ENCODE results near the gene CCL1.
"Not testable (repeated sequence)": the region's sequence is repeated elsewhere in the genome, so short reads cannot be mapped to it uniquely, and the experiment has no call there.

CCL1 gene

GRCh38 chr17:34357398-34357797, 5.6 kb downstream of the CCL1 start:
- DNase-seq, result no peak

DNA sequence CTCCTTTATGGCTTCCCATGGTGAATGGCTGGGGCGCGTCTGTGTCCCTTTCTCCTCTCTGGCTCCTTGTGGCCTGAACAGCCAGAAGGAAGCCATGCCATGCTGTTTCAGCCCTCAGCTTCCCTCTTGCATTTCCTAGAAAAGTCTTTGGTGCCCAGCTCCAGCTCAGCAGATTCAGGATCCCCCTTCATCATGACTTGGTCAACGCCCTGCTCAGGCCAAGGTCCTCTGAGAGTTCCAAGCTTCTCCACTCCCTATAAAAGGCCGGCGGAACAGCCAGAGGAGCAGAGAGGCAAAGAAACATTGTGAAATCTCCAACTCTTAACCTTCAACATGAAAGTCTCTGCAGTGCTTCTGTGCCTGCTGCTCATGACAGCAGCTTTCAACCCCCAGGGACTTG, 6.8 kb downstream of the CCL1 start, which contains the start of gene CCL13:
CCL13 (plus strand) TSS at position 287 of the 400 bp plus-strand sequence; CDS start at position 334, 47 bp downstream.
- DNase-seq, result no peak

GRCh38 chr17:34354637-34355036, 8.4 kb downstream of the CCL1 start:
- DNase-seq, result no peak

DNA sequence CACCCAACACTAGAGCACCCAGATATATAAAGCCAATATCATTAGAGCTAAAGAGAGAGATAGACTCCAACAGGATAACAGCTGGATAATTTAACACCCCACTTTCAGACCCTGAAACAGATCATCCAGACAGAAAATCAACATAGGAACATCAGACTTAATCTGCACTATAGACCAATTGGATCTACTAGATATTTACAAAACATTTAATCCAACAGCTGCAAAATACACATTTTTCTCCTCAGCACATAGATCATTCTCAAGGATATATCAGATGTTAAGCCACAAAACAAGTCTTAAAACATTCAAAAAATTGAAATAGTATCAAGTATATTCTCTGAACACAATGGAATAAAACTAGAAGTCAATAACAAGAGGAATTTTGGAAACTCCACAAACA, 10.8 kb downstream of the CCL1 start:
- no peak for DNase-seq

DNA sequence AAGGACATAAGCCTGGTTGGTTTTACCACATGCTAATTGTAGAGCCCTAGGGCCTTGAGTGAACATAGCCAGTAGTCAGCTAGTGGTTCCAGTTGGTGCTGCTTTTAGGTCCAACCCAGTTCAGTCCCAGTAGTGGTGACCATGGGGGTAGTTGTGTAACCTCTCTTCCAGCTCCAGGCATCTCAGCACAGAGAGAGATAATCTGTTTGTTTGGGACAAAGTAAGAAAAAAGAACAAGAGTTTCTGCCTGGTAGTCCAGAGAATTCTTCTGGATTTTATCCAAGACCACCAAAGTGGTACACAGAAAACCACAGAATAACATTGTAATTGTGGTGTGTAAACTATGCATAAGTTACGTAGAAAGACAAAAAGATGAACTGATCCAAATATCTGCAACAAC, 11.9 kb downstream of the CCL1 start:
- DNase-seq, result no peak

DNA sequence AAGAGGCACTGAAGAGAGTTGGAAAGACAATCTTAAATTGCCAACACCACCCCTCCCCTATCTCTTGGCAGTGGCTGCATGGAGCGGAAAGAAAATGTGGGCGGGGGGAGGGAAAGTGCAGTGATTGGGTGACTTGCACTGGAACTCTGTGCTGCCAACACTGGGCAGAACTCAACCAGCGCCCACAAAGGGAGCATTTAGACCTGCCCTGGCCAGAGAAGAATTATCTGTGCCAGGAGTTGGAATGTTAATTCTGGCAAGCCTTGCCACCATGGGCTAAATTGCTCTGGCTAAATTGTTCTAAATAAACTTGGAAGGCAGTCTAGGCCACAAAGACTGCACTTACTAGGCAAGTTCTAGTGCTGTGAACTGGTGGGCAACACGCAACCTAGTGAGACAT, 13.3 kb downstream of the CCL1 start:
- DNase-seq, result no peak

DNA sequence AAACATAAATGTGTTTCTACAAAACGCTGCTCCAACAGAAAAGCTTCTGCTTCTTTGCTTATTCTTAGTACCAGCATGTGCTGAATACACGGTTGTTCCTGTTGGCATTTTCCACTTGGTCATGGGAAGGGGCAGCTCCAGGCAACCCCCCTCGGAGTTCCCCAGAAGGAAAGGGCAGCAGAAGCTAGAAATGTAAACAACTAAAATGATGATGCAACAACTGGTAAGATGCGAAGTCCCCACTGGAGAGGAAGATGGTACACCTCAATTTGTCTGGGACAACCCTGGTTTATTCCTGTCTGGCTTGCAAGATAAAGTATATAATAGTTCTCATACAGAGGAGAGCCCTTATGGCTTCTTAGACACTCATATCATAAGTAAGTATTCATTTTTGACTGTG, 16.0 kb downstream of the CCL1 start:
- DNase-seq, result no peak

- DNase-seq, result no peak
These were observed 21.1 kb downstream of the CCL1 start for GRCh38 chr17:34341916-34342315.

DNA sequence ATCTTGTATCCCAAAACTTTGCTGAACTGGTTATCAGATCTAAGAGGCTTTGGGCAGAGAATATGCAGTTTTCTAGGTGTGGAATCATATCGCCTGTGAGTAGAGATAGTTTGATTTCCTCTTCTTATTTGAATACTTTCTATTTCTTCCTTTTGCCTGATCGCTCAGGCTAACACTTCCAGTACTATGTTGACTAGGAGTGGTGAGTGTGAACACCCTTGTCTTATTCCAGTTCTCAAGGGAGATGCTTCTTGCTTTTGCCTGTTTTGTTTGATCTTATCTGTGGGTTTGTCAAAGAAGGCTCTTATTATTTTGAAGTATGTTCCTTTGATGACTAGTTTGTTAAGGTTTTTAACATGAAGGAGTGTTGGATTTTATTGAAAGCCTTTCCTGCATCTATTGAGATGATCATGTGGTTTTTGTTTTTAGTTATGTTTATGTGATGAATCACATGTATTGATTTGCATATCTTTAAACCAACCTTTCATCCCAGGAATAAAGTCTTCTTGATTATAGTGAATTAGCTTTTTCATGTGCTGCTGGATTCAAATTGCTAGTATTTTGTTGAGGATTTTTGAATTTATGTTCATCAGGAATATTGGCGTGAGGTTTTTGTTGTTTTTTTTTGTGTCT, 23.8 kb downstream of the CCL1 start:
- DNase-seq, result no peak

DNA sequence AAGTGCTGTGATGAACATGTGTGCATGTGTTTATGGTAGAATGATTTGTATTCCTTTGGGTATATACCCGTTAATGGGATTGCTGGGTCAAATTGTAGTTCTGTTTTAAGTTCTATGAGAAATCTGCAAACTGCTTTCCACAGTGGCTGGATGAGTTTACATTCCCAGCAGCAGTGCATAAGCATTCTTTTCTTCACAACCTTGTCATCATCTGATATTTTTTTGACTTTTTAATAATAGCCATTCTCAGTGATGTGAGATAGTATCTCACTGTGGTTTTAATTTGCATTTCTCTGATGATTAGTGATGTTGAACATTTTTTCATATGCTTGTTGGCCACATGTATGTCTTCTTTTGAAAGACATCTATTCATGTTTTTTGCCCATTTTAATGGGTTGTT, 25.3 kb downstream of the CCL1 start:
- DNase-seq, result no peak

- not testable (repeated sequence) for DNase-seq
These were observed 35.5 kb downstream of the CCL1 start for GRCh38 chr17:34327580-34327979.

DNA sequence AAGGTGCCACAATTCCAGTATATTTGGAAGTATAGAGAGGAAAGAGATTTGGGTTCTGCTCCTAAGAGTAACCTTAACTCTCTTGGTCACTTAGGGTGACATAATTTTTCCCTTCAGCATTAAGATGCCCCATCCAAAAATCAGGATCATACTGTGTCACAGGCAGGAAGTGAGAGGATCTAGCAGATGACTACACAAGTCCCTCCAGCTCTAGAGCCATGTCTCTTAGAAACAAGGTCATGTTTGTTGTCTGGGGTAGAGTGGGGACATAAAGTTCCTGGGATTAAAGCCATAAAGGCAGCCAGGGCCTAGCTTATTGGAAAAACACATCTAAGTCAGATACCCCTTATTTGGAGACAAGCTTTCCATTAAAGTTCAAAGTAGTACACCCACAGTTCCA, 41.1 kb downstream of the CCL1 start:
- DNase-seq, result no peak

DNA sequence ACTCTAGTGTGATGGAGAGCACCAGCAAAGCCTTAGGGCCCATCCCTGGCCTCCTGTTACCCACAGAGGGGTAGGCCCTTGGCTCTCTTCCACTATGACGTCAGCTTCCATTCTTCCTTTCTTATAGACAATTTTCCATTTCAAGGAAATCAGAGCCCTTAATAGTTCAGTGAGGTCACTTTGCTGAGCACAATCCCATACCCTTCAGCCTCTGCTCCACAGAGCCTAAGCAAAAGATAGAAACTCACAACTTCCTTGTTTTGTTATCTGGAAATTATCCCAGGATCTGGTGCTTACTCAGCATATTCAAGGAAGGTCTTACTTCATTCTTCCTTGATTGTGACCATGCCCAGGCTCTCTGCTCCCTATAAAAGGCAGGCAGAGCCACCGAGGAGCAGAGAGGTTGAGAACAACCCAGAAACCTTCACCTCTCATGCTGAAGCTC, 44.0 kb downstream of the CCL1 start, which contains the start of gene CCL8:
CCL8 (plus strand) TSS at position 397 of the 445 bp plus-strand sequence. CDS start 67 bp downstream, outside the sequence.
- DNase-seq, result no peak

DNA sequence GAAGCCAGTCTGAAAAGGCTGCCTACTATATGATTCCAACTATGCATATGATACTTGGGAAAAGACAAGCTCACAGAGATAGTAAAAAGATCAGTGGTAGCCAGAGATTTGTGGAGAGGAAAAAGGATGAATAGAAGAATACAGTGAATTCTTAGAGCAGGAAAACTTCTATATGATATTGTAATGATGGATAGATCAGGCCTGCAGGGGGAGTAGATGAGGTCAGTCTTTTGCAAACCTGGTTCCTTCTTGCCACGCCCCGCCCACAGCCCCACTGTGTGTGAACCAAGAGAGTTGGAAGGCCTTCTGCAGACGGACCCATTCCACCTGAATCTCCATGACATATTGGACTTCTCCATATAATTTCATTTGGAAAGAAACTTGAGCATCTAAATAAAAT, 44.6 kb downstream of the CCL1 start:
- no peak for DNase-seq

- DNase-seq, result no peak
These were observed 48.8 kb downstream of the CCL1 start for GRCh38 chr17:34314279-34314678.

GRCh38 chr17:34313164-34313563, 49.9 kb downstream of the CCL1 start:
- DNase-seq, result no peak

DNA sequence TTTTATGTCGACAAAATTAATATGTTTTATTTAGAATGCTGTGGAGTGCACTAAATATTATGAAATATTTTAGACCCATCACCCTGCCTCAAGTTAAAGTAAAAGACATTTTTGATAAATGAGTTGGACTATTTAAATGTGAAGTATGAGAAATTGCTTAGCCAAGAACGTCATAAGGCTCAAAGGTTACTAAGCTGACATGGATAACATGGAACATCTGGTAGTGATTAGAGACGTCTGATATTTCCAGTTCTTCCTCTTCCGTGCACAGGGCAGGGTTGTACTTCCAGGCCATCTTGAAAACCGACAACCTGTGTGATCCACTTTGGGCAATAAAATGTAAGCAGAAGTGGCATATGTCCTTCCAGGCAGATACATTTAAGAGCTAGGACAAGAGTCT, 51.0 kb downstream of the CCL1 start:
- DNase-seq, result no peak

- no peak for DNase-seq
These were observed 51.7 kb downstream of the CCL1 start for GRCh38 chr17:34311291-34311690.
